ENCODE results near the gene ST14. TPM values are rescaled to one million over a fixed set of nuclear protein-coding genes. Genes with fewer than 3 reads are reported as not detected.

Gene ST14
- 0.06 to 0.25 TPM (median 0.09 TPM) in 5 replicates for total RNA-seq (2022; extraction: Qiagen RNA extraction; ENCODE audit: low read depth)

DNA sequence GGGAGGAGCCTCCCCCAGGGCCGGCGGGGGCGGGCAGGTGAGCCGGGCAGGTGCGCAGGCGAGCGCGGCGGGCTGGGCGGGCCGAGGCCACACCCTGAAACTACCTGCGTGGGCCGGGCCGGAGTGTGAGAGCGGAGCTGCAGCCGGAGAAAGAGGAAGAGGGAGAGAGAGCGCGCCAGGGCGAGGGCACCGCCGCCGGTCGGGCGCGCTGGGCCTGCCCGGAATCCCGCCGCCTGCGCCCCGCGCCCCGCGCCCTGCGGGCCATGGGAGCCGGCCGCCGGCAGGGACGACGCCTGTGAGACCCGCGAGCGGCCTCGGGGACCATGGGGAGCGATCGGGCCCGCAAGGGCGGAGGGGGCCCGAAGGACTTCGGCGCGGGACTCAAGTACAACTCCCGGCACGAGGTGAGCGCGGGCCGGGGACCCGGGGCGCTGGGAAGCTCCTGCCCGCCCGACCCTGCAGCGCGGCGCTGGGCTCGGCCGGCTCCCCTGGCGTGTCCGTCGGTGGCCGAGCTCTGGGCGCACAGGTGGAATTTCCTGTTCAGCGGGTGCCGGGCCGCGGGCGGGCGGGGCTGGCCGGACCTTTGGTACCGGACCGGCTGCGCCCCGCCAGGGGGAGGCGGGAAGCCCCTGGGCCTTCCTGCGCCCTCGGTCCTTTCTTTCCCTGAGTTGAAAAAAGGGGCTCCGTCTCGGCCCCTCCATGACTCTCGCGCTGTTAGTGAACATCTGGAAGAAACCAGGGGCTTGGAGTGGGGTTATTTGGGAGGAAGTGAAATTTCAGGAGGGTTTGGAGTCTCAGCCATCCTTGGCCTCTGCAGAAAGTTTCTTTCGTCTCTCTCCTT is at the start of gene ST14:
TSS of gene ST14 (plus strand) at position 126 of the 841 bp plus-strand sequence. CDS start at position 324, 198 bp downstream.

Other genes starting within 250 kb of the ST14 start
- gene PRDM10, start 156.9 kb upstream of the ST14 start, total RNA-seq (2022; extraction: Qiagen RNA extraction; ENCODE audit: low read depth): 1.6 to 2.6 TPM (median 2.2 TPM) in 5 replicates
- gene APLP2, start 89.9 kb upstream of the ST14 start, total RNA-seq (2022; extraction: Qiagen RNA extraction; ENCODE audit: low read depth): 162 to 200 TPM (median 184 TPM) in 5 replicates
- gene ZBTB44, start 155.1 kb downstream of the ST14 start, total RNA-seq (2022; extraction: Qiagen RNA extraction; ENCODE audit: low read depth): 6.6 to 9.8 TPM (median 9.1 TPM) in 5 replicates